ENCODE data around the gene RNF13. TPM values are rescaled to one million over a fixed set of nuclear protein-coding genes. Genes with fewer than 3 reads are reported as not detected.

RNF13 gene
- total and polyA plus RNA-seq, 2 of the 4 experiments (the other 2 are of a cell fraction) = 12.8 to 29.8 TPM

Small RNAs within 50 kb of the gene (microRNA-seq; reads per million reads assigned to microRNA genes)
- gene RNU6-507P (ENCODE audit: insufficient read depth, insufficient read length) (not detected), gene RNU6-720P (ENCODE audit: insufficient read depth, insufficient read length) (not detected)

Small RNAs within 50 kb of the gene (small RNA-seq; reads per million reads assigned to genes)
- gene RNU6-507P = 0 reads per million in 5 experiments
- gene RNU6-720P = 0 to 1.2 (median 0) reads per million in 5 experiments

Other genes starting within 250 kb of the RNF13 start
- 30.3 and 38.9 TPM in 2 replicates for gene WWTR1, start 155.2 kb upstream of the RNF13 start, total RNA-seq (2012; rRNA removed)
- 65.3 and 66.9 TPM in 2 replicates for gene WWTR1, start 155.2 kb upstream of the RNF13 start, polyA plus RNA-seq (2012; rRNA removed)
- gene COMMD2, start 60.7 kb upstream of the RNF13 start, total RNA-seq (2012; rRNA removed) = 31.9 and 46.1 TPM in 2 replicates
- 23.6 and 25.9 TPM in 2 replicates for gene COMMD2, start 60.7 kb upstream of the RNF13 start, polyA plus RNA-seq (2012; rRNA removed)
- gene ANKUB1, start 20.7 kb upstream of the RNF13 start, total RNA-seq (2012; rRNA removed) = not detected in 2 replicates
- not detected in 2 replicates for gene ANKUB1, start 20.7 kb upstream of the RNF13 start, polyA plus RNA-seq (2012; rRNA removed)
- gene PFN2, start 157.7 kb downstream of the RNF13 start, total RNA-seq (2012; rRNA removed) = 256 and 342 TPM in 2 replicates
- gene PFN2, start 157.7 kb downstream of the RNF13 start, polyA plus RNA-seq (2012; rRNA removed) = 351 and 444 TPM in 2 replicates

Data from IMR-90 (cell line).